Peyer's patch (tissue), 4 donors: ENCODE results near the gene LMF2.

Source experiments
- CTCF ChIP-seq, 6 experiments: fragments of 450-650 bp in 4 of 6; fragments of 200-600 bp in 2 of 6; sonication (generic) in 1 of 6; IDR thresholded peaks; one replicate each; pipeline ENCODE4 v1.5.1; 2017 to 2019; ENCODE audit warnings: antibody characterized with exemption in 6 of 6, mild to moderate bottlenecking in 3 of 6, moderate library complexity in 1 of 6
- POLR2A ChIP-seq, 2 donors: fragments of 450-650 bp; IDR thresholded peaks; one replicate each; pipeline ENCODE4 v1.5.1; 2017; ENCODE audit warnings: antibody characterized with exemption in 2 of 2, mild to moderate bottlenecking in 2 of 2, moderate library complexity in 2 of 2

- no peak for TF ChIP-seq CTCF (IDR thresholded peaks at IDR 0.05)
- no peak for TF ChIP-seq POLR2A (IDR thresholded peaks at IDR 0.05)
These were observed 14.2 kb upstream of the LMF2 start for GRCh38 chr22:50521710-50522109.
